AG09319 (cell line): ENCODE data around the gene TMED1.

Source experiments
- DNase-seq: peaks from one replicate; pipeline ENCODE4 v3.0.0-alpha.2; 2010; ENCODE audit warnings: low read depth; ENCODE audit errors: extremely low read depth
- TF ChIP-seq, protein P1 (sequence below): IDR thresholded peaks from 2 replicates; pipeline ENCODE4 v1.5.1; 2011; ENCODE audit warnings: low read depth, mild to moderate bottlenecking, inconsistent platforms, low read length, moderate library complexity

The TMED1 gene

DNA sequence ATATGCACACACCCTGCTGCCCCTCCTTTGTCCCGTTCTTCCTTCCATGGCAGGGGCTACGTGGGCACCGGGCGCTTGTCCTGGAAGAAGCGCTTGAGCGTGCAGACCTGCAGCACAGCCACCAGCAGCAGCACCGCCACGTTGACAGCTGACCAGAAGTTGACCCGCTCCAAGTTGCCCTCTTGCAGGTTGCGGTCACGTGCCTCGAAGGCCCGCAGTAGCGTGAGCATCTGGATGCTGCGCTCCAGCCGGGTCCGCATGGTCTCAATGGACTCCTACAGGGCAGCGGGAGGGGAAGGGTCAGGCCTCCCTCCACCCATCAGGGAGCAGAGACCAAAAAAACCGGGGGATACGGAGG, 3.1 kb downstream of the TMED1 start:
- TF ChIP-seq, protein P1, sequence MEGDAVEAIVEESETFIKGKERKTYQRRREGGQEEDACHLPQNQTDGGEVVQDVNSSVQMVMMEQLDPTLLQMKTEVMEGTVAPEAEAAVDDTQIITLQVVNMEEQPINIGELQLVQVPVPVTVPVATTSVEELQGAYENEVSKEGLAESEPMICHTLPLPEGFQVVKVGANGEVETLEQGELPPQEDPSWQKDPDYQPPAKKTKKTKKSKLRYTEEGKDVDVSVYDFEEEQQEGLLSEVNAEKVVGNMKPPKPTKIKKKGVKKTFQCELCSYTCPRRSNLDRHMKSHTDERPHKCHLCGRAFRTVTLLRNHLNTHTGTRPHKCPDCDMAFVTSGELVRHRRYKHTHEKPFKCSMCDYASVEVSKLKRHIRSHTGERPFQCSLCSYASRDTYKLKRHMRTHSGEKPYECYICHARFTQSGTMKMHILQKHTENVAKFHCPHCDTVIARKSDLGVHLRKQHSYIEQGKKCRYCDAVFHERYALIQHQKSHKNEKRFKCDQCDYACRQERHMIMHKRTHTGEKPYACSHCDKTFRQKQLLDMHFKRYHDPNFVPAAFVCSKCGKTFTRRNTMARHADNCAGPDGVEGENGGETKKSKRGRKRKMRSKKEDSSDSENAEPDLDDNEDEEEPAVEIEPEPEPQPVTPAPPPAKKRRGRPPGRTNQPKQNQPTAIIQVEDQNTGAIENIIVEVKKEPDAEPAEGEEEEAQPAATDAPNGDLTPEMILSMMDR = no peak
- DNase-seq = no peak

DNA sequence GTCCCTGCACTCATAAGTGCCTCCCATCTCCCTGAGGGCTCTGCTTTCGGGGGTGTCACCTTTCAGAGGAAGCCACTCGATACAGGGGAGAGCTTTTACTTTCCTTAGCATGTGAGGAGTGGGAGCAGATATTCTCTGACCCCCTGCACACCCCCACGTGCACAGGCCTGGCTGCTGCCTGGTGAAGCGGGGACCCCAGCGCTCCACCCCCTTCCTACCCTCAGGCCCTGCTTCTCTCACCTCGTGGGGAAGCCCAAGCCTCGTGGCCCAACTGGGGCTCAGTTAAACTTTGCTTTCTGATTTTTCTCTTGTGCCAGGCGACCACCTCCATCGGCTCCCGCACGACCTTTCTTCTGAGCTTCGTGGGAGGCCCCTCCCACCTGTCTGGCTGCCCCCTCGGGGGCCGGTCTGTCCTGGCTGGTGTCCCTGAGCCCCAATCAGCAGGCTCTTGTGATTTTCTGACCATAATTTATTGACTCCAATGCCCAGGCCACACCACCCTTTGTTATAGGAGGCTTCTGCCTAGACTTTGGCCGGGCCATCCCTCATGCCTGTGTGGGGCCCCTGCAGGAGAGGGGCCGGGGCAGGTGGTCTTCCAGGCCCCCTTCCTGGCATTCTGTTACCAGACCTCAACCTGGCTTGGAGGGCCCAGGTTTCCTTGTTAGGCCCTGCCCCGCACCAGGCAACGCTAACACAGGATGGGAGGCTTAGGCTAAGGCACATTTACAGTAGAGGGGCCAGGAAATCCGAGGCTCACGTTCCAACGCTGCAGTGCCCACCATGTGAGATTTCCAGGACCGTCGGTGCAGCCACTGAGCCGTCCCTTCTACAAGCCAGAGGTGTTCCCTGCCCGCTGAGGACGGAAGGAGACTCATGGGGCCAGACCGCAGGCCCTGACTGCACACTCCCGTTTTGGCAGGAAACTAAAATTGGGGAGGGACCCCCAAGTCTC, 3.7 kb downstream of the TMED1 start:
- TF ChIP-seq, protein P1 = no peak
- no peak for DNase-seq

DNA sequence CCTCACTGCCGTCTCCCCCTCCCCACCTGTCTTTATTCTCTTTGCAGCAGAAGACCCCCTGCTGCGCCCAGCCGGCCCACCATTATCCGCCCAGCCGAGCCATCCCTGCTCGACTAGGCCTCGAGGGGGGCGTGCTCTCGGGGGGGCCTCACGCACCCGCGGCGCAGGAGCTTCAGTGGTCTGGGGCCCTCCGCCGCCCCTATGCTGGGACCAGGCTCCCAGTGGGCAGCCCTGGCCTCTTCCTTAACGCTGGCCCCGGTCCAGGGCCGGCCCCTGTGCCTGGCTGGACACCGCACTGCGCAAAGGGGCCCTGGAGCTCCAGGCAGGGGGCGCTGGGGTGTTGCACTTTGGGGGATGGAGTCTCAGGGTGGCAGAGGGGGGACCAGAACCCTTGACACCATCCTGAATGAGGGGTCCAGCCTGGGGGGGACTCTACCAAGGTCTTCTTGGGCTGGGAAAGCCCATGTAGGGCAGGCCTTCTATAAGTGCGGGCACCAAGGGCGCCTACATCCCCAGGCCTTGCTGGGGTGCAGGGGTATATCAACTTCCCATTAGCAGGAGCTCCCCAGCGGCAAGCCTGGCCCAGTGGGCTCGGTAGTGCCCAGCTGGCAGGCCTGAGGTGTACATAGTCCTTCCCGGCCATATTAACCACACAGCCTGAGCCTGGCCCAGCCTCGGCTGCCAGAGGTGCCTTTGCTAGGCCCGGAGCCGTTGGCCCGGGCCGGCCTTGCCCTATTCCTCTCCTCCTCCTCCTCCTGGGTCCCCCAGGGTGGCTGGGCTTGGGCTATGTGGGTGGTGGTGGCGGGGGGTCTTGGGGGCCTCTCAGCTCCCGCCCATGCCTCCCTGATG, 4.9 kb downstream of the TMED1 start:
- no peak for DNase-seq
- TF ChIP-seq, protein P1 = no peak

DNA sequence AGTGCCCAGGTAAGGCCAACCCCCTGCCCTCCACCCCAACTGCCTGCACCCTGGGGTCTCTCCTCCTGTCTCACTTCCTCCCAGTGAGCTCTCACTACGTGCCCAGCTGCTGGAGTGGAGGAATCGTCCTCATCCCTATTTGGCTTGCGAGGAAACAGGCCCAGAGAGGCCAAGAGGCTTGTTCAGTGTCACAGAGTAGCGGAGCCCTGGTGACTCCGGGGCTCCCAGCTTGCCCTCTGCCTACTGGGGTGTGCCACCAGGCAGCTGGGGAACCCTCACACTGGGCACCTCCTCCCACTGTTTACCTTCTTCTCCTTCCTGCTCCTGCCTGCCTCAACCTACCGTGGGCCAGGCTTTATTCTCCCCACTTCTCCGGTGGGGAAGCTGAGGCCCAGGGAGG, 5.6 kb downstream of the TMED1 start:
- DNase-seq = no peak
- TF ChIP-seq, protein P1 = no peak

DNA sequence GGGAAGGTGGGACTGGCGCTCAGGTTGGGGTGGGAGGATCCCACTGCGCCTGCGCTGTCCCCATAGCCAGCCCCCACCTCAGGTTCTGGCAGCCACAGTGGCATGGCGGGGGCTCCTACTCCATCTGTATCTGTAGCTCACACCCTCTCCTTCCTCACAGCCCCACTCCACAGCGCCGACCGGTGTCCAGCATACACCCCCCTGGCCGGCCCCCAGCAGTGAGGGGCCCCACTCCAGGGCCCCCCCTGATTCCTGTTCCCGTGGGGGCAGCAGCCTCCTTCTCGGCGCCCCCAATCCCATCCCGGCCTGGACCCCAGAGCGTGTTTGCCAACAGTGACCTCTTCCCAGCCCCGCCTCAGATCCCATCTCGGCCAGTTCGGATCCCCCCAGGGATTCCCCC, 6.0 kb downstream of the TMED1 start:
- TF ChIP-seq, protein P1 = no peak

DNA sequence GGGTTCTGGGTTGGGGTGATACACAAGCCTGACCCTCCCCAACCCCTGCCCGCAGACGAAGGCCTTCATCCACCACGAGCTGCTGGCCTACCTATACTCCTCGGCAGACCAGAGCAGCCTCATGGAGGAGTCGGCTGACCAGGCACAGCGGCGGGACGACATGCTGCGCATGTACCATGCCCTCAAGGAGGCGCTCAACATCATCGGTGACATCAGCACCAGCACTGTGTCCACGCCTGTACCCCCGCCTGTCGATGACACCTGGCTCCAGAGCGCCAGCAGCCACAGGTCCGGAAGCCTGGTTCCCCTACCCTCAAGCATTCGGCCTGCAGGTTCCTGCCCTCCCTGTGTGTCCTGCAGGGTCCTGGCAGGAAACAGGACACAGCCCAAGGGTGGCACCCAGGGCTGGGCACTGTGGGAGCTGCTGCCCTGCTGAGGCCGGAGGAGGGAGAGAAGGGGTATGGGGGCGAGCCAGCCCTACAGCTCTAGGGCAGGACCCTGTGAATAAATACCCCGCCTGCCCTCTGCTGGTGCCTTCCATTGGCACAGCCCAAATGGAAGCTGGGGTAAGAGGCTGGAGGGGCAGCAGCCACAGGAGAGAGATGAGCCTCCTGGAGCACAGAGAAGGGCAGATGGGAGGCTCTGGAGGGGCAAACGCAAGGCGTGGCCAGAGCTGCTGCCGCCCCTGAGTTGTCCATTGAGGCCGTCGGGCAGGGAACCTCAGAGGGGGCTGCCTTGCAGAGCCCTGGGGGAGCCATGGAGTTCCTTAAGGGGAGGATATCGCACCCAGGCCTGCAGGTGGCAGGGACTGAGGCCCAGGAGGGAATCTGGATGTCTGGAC, 6.8 kb downstream of the TMED1 start:
- TF ChIP-seq, protein P1 = no peak; the same call in none of the 2 replicates
- DNase-seq = no peak

More for the DNA sequence above, 6.0 kb downstream of the TMED1 start:
- DNase-seq = no peak
